ACHN (cell line): ENCODE results near the gene DDRGK1.
"Not testable (repeated sequence)": the region's sequence is repeated elsewhere in the genome, so short reads cannot be mapped to it uniquely, and the experiment has no call there.

Source experiments
- DNase-seq: peaks from one replicate; pipeline ENCODE4 v3.0.0-alpha.2; 2015
- in situ Hi-C: cut with HindIII; loops from 2 replicates; pipeline ENCODE4 v1.10.0; 2017; ENCODE audit warnings: low sequenced_read_pairs, low pct_ligation_motif_present, low pct_unique_long_range_greater_than_20kb

DDRGK1 gene

GRCh38 chr20:3222635-3223600 lies 18.4 kb upstream of the DDRGK1 start:
- in situ Hi-C loops, result no loop called here
- no peak for DNase-seq

- DNase-seq, result no peak
- in situ Hi-C loops, result no loop called here
These were observed 17.1 kb upstream of the DDRGK1 start for GRCh38 chr20:3221398-3222226.

GRCh38 chr20:3218307-3218988 lies 14.0 kb upstream of the DDRGK1 start:
- in situ Hi-C loops, result no loop called here
- peak; percentile 42 for DNase-seq

- in situ Hi-C loops, DNase-seq: not testable (repeated sequence)
These were observed 11.0 kb upstream of the DDRGK1 start for GRCh38 chr20:3215359-3215917.

- DNase-seq, result no peak
- in situ Hi-C loops, result no loop called here
These were observed 8.7 kb upstream of the DDRGK1 start for GRCh38 chr20:3213226-3213625.

- DNase-seq, result no peak
- in situ Hi-C loops, result no loop called here
These were observed 5.9 kb upstream of the DDRGK1 start for GRCh38 chr20:3210346-3210745.

- no peak for DNase-seq
- in situ Hi-C loops, result no loop called here
These were observed 5.5 kb upstream of the DDRGK1 start for GRCh38 chr20:3209946-3210317.

- DNase-seq, result peak; percentile 27
- in situ Hi-C loops, result no loop called here
These were observed 4.9 kb upstream of the DDRGK1 start, which contains the start of gene ITPA for GRCh38 chr20:3209257-3209945. Gene ITPA (plus strand): TSS chr20:3209498. CDS start chr20:3209552, 54 bp downstream.

- no peak for DNase-seq
- in situ Hi-C loops, result no loop called here
These were observed 4.3 kb upstream of the DDRGK1 start for GRCh38 chr20:3208786-3209256.

- in situ Hi-C loops, result no loop called here
These were observed 963 bp downstream of the DDRGK1 start for GRCh38 chr20:3203315-3204123.

GRCh38 chr20:3202965-3203314 lies 1.5 kb downstream of the DDRGK1 start:
- in situ Hi-C loops, result no loop called here
- no peak for DNase-seq

More at GRCh38 chr20:3203315-3204123, 963 bp downstream of the DDRGK1 start:
- DNase-seq, result peak; percentile 29

GRCh38 chr20:3199976-3200755 lies 4.3 kb downstream of the DDRGK1 start:
- in situ Hi-C loops, result no loop called here

GRCh38 chr20:3199206-3199605 lies 5.3 kb downstream of the DDRGK1 start:
- DNase-seq, result no peak
- in situ Hi-C loops, result no loop called here

More at GRCh38 chr20:3199976-3200755, 4.3 kb downstream of the DDRGK1 start:
- DNase-seq, result no peak

- no peak for DNase-seq
- in situ Hi-C loops, result no loop called here
These were observed 8.8 kb downstream of the DDRGK1 start for GRCh38 chr20:3195590-3196237.

GRCh38 chr20:3194617-3195280 lies 9.7 kb downstream of the DDRGK1 start:
- in situ Hi-C loops, result no loop called here
- DNase-seq, result no peak
